NCI-H1417 (cell line): Measurements from ENCODE around the gene SRGAP3.
"Not testable (repeated sequence)": the region's sequence is repeated elsewhere in the genome, so short reads cannot be mapped to it uniquely, and the experiment has no call there.

Experiments
- DNase-seq, 3 experiments: peaks; one replicate each; lab custom pipeline; 2025; lab: John Stamatoyannopoulos, UW

SRGAP3 gene

DNA sequence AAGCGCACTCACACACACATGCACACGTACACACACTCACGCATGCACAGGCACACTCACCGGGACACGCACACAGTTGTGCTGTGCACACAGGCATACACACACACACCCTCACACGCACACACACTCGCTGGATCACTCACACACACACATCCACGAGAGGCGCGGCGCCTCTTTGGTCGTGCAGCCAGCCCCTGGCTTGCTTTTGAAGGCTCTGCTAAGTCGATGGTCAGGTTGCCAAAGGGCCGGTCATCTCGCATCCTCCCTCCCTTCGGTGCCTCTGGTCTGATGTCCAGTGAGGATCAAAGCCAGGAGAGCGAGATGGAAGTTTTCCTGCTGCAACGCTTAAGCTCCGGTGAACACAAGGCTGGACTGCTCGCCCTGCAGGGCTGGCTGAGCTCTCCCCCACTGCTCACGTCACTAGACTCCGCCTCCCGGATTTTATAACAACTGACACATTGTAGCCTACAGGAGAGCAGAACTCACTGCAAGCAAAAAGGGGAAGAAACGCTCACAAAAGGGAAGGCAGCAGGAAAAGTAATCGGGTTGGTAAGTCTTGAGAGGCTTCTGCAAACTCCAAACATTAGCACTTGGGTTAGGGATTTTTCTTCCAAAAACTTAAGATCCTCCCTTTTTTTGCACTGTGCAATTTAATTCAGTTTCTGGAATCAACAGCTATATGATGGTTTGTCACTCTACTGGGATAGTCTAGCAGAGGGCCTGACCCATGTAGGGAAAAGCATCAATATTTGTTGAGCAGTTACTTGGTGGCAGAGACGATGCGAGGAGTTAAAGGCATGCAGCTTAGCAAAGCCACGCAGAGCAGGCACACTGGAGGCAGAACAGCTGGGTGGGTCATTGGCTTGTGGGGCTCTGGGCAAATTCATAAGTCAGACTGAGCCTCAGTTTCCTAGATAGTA lies at the start of gene SRGAP3:
Gene SRGAP3, minus strand, starts transcription at position 374 of the 920 bp plus-strand sequence. CDS start 695 bp downstream, outside the sequence.
- DNase-seq = peak; percentile 78 to 91 (median 84)

DNA sequence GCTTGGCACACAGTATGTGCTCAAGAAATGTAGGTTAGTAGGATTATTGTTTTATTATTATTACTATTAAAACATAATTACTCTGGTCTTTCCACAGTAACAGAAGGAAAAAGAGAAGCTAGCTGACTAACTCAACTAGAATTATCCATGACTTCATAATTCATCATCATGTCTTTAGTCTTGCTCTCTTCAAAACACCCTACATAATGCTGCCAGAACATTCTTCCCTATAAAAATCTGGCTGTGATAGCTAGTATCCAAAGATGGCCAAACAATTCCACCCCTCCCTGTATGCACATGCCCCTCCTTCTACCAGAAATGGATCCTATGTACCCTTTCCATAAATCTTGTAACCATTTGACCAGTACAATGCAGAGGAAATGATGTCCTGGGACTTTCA lies 48.8 kb upstream of the SRGAP3 start:
- no peak for DNase-seq

GRCh38 chr3:9296241-9296640 lies 46.8 kb upstream of the SRGAP3 start:
- DNase-seq = no peak

DNA sequence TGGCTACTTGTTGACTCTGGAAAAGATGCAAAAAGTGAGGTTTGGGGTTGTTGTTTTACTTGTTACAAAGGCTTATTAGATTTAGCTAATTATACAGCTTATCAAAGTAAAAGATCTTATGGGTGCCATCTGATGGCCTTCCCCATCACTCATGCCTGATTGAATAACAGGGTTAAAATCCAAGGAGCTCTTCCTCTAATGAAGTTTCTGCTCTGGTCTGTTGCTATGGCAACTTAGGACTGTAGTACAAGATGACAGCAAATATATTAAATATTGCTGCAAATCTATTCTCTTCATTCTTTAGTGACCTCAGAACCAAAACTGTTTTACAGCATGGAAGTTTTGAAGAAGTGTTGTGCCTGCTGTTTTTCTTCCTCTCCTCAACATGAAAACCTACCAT lies 45.6 kb upstream of the SRGAP3 start:
- DNase-seq = no peak

DNA sequence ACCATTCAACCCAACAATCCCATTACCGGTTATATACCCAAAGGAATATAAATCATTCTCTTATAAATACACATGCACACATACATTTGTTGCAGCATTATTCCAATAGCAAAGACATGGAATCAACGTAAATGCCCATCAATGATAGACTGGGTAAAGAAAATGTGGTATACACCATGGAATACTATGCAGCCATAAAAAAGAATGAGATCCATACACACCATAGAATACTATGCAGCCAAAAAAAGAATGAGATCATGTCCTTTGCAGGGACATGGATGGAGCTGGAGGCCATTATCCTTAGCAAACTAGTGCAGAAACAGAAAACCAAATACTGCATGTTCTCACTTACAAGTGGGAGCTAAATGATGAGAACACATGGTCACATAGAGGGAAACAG lies 44.5 kb upstream of the SRGAP3 start:
- DNase-seq = not testable (repeated sequence)

DNA sequence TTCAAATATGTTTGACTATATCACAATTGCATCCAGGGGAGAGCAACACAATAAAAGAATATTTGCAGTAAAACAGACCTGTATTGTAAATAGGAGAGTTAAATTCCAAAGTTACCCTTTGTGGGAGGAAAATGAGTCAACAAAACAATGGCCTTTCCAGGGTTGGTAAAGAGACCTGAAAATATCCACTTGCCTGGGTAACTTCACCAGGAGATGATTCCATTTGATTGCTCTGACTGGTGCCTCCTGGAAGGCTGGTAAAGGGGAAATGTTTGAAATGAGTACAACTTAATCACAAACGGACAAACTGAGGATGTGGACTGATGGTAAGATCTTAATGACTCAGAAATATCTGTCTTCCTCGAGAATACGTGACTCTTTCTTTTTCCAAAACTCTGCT lies 43.6 kb upstream of the SRGAP3 start:
- peak in 1 of 3 experiments; percentile 52 for DNase-seq

DNA sequence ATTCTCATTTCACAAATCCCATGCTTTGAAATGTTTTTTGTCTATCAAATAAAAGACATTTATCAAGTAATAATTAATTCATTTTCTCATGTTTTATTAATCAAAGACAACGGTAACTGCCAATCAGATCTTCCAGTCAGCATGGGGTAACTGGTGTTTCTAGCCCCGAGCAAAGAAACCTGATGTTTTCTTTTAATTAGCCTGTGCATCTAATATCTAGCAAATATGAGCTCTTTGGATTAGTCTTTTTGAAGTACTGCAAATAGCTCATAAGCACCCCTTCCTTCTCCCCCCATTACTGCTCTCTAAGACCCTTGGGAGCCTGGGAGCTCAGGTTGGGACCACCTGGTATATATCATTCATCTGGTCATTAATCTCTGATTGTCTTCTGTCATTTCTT lies 43.1 kb upstream of the SRGAP3 start:
- peak in 2 of 3 experiments; percentile 19 to 64 for DNase-seq

DNA sequence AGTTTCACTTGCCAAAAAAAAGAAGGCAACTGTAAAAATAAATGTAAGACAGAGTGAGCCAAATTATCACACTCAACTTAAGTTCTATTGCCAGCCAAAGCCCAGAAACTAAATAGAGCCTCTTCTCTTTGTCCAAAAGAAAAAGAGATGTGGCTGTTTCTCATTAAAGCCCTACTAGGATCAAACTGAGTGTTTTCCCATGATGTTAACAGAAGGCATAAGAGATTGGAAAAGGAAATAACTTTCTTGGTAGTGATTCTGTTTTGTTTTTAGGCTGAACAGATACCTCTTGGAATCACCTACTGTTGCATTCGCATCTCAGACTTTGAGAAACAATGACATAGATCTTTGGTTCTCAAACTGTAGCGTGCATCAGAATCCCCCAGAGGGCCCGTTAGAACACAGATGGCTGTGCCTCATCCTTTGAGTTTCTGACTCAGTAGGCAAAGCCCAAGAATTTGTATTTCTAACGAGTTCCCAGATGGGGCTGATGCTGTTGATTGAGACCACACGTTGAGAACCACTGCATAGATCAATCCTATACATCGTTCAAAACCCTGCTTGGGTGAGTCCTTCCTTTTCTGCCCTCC lies 42.5 kb upstream of the SRGAP3 start:
- no peak for DNase-seq

DNA sequence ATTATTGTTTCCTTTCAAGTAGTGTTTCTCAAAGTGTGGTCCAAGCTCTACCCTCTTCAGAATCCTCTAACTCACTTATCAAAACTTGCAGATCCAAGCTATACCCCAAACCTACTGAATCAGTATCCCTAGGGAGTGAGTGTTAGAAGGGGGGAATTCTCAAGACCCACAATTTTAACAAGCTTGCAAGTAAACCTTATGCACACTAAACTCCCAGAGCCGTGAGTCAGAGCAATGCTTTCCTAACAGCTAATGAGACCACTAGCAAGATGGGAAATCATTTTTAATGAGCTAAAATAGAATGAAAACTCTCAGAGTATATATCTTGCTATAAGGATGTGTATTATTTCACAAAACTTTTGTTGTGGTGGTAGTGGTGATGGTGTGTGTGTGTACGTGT lies 41.1 kb upstream of the SRGAP3 start:
- DNase-seq = no peak

DNA sequence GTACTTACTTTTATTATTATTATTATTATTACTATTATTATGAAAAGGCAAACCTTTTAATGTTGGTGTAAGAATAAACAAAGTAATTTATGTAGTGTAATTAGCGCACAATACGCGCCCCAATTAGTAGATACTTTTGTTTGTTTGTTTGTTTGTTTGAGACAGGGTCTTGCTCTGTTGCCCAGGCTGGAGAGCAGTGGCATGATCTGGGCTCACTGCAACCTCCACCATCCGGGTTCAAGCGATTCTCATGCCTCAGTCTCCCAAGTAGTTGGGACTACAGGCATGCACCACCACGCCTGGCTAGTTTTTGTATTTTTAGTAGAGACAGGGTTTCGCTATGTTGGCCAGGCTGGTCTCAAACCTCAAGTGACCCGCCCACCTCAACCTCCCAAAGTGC lies 32.1 kb upstream of the SRGAP3 start:
- DNase-seq = not testable (repeated sequence)

DNA sequence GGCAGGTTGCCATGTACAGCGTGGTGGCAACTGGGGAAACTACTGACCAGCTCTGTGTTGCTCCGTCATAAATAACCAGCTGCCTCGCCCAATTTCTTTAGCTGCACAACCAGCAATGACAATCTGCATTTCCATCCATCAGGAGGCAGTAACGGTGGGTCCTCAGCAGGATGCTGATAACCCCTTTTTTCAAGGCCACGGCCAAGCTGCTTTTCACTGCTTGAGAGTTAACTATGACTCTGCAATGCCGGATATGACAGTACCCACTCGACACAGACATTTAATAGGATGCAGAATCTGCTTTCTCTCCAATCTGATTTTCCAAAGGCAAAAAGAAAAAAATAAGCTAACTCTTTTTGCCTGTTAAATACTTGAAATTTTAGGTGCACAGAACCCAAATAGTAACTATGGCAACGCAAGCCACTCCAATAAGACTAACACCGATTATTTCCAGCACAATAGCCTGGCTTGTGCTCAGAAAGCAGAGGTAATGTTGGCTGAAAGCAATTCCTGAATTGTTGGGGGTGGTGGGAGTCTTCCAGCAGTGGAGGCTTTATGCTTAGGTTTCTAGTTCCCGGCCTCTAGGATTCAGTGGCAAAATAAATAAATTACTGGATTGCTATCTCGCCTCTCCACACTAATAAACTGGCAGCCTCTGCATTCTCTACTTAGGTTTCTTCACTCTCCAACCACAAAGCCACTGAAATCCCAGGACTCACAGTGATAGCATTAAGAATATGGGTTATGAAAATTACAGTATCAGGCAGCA lies 31.2 kb upstream of the SRGAP3 start:
- DNase-seq = peak in 2 of 3 experiments; percentile 61 to 84

DNA sequence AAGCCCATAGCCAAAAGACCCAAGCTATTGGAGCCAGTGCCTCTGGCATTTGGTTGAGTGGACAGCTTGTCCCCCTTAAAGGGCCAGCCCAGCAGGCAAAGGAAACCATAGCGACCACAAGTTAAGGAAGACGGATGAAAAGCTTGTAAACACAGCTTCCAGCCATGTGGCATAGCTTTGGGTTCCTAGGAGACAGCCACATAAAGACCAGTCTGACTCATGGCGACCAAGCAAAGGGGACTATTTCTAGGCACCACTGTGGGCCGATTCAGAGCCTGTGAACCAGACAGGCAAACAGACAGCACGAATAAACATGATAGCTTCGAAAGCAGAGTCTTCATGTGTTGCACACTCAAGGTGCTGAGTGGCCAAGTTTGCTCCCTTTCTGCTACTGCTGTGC lies 30.5 kb upstream of the SRGAP3 start:
- peak in 2 of 3 experiments; percentile 28 to 68 for DNase-seq

- no peak for DNase-seq
Observed at GRCh38 chr3:9278498-9278897, 29.1 kb upstream of the SRGAP3 start.

DNA sequence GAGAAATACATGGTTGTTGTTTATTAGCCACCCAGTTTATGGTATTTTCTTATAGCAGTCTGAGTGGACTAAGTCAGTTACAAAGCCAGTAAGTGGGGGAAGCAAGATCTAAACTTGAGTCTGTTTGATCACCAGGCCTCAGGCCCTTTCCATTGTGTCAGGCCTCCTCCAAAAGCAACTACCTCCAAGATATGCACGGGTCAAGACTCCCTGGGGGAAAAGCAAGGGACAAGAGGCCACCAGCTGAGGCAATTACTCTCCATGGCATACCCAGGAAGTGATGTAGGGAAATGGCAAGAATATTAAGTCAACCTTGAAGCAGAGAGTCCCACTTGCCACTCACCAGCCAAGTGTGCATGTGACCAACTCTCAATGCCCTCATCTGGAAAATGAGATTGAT lies 28.6 kb upstream of the SRGAP3 start:
- no peak for DNase-seq

GRCh38 chr3:9276761-9277370 lies 27.4 kb upstream of the SRGAP3 start:
- no peak for DNase-seq

GRCh38 chr3:9271903-9272302 lies 22.5 kb upstream of the SRGAP3 start:
- no peak for DNase-seq

DNA sequence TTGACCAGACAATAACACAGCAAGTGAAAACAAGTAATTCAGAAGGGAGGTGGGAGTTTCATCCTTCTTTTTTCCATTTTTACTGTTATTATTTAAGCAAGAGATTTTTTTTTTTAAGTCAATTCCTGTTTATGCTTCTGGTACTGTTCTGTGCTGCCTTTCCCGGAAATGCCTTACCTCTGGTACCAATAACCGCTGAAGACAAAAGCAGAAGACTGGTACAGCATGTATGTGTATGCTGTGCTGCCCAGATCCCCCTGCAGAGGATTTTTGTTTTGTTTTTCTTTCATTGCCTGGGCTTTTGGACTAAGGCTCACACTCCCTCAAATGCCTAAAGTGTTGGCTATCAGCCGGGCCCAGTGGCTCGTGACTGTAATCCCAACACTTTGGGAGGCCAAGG lies 21.3 kb upstream of the SRGAP3 start:
- no peak for DNase-seq

GRCh38 chr3:9266716-9267115 lies 17.3 kb upstream of the SRGAP3 start:
- no peak for DNase-seq

- DNase-seq = peak in 2 of 3 experiments; percentile 0 to 9
Observed at GRCh38 chr3:9260305-9260704, 10.9 kb upstream of the SRGAP3 start.

- no peak for DNase-seq
Observed at GRCh38 chr3:9257092-9257491, 7.6 kb upstream of the SRGAP3 start.

DNA sequence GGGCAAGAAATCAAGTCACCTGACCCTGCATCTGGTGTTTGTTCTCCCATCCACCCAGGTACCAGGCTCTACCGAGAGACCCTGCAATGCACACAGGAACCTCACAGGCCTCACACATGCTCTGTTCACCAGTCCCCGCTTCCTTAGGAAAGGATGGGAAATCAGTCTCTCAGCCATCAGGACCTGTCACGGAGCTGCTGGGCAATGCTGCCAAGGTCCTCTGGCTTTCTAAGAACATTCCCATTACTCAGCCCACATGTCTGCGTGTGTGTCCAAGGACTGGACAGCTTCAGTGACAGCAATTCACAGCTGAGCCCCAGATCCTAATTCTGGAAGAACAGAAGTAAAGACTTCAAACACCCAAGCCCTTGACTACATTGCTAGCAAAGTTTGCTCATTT lies 6.5 kb upstream of the SRGAP3 start:
- no peak for DNase-seq

GRCh38 chr3:9254764-9255163 lies 5.3 kb upstream of the SRGAP3 start:
- no peak for DNase-seq
